Measurements from ENCODE around the gene GDF2. TPM values are rescaled to one million over a fixed set of nuclear protein-coding genes. Genes with fewer than 3 reads are reported as not detected.

The GDF2 gene
- total RNA-seq (2022; extraction: Qiagen RNA extraction; ENCODE audit: low read depth): not detected in 5 replicates

GRCh38 chr10:47322300-47323061, at the start of gene GDF2:
Gene GDF2, plus strand, starts transcription at chr10:47322454. Its CDS starts 215 bp downstream, at chr10:47322669.

DNA sequence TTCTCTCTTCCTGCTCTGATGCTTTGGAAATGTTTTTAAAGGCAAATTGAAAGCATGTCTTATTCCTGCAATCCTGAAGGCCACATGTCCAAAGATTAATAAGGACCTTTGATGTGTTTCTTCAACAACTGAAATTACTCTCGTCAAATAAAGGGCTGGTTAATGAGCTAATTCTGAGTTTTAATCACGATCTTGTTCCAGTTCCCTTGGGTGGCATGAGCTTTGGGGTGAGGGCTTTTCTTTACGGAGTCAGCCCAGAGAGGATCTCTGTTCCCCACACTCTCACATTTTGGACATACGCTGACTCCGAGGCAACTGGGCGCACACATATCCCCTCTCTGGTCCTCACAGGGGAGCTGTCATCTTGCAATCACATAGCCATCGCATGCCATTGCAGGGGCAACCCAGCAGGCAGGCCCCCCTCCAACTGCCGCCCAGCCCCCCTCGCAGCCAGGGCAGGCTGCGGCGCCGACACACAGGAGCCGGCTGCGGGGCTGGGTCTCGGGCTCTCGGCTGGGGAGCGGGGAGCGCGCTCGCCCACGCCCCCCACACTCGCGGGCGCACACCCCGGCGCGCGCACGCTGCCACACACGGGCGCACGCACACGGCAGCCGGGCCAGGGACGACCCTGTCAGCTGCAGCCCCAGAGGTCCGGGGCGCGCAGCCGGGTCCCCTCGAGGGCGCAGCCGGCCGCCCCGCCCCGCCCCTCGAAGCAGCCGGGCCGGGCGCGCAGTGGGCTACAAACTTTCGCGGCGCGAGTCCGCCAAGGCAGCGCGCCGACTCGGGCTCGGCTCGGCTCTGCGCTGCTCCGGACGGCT, 22.4 kb upstream of the GDF2 start, which contains the start of gene GDF10:
Gene GDF10, plus strand, starts transcription at position 587 of the 818 bp plus-strand sequence. CDS start 455 bp downstream, outside the sequence.

GRCh38 chr10:47348138-47348651, 25.9 kb downstream of the GDF2 start, which contains the start of gene RBP3:
Gene RBP3, plus strand, starts transcription at chr10:47348363. Its CDS starts 122 bp downstream, at chr10:47348485.

Other genes with a start within 250 kb of the GDF2 start
- gene GDF10, start 22.3 kb upstream of the GDF2 start, total RNA-seq (2022; extraction: Qiagen RNA extraction; ENCODE audit: low read depth): 0.06 to 0.15 TPM (median 0.12 TPM) in 5 replicates
- not detected in 5 replicates for gene RBP3, start 25.9 kb downstream of the GDF2 start, total RNA-seq (2022; extraction: Qiagen RNA extraction; ENCODE audit: low read depth)
- 11.3 to 15.0 TPM (median 13.0 TPM) in 5 replicates for gene ZNF488, start 61.8 kb downstream of the GDF2 start, total RNA-seq (2022; extraction: Qiagen RNA extraction; ENCODE audit: low read depth)
- 27.8 to 40.7 TPM (median 30.6 TPM) in 5 replicates for gene ANXA8, start 161.7 kb downstream of the GDF2 start, total RNA-seq (2022; extraction: Qiagen RNA extraction; ENCODE audit: low read depth)
- gene FAM25G, start 169.2 kb downstream of the GDF2 start, total RNA-seq (2022; extraction: Qiagen RNA extraction; ENCODE audit: low read depth): 0.65 to 1.8 TPM in 2 of 5 replicates, not detected in the others
- 8.2 to 12.1 TPM (median 9.8 TPM) in 5 replicates for gene AGAP9, start 201.2 kb downstream of the GDF2 start, total RNA-seq (2022; extraction: Qiagen RNA extraction; ENCODE audit: low read depth)